ENCODE measurements around the gene PTH1R. TPM values are rescaled to one million over a fixed set of nuclear protein-coding genes. Genes with fewer than 3 reads are reported as not detected.

PTH1R gene
- total and polyA plus RNA-seq, 2 experiments from 2014 or later: 0.60 to 1.3 TPM

GRCh38 chr3:46947546-46947901 is 70.0 kb downstream of the PTH1R start:
- in situ Hi-C loops (cut with MboI): no loop called here
- no peaks in the 10 kb centered on the region for H3K9me3 ChIP-seq (ENCODE audit: low read depth)
- H3F3A ChIP-seq (ENCODE audit: insufficient read depth): no peaks in the 10 kb centered on the region
- TF ChIP-seq EZH2phosphoT487 (IDR thresholded peaks at IDR 0.05; ENCODE audit: insufficient read depth, low read depth) (no peak), EZH2 (IDR thresholded peaks at IDR 0.05; ENCODE audit: insufficient read depth, poor library complexity, severe bottlenecking) (no peak)
- peaks cover 99% of the 10 kb centered on the region for H3K79me2 ChIP-seq (ENCODE audit: insufficient read depth)
- H3K27me3 ChIP-seq (replicated peaks; ENCODE audit: insufficient read depth): no peaks in the 10 kb centered on the region
- H2AFZ ChIP-seq: no peak overlapping the region
- no peaks in the 10 kb centered on the region for H3K9me2 ChIP-seq (ENCODE audit: insufficient read depth)
- peaks cover 13% of the 10 kb centered on the region for H3K4me1 ChIP-seq (ENCODE audit: insufficient read depth)
- H3K9ac ChIP-seq: no peak overlapping the region
- no peaks in the 10 kb centered on the region for H3K36me3 ChIP-seq (ENCODE audit: low read depth)
- DNase-seq: no peak
- peaks cover 15% of the 10 kb centered on the region; the same call in 1 of the 2 replicates for H4K20me1 ChIP-seq (ENCODE audit: insufficient read depth)
- no peak overlapping the region for H3K4me3 ChIP-seq
- WGBS, 2 experiments (ENCODE audit: low coverage in 1 of 2, low lambda C conversion rate in 2 of 2, missing lambda C conversion rate in 2 of 2): 75% methylated on average over 4 of the region's 4 CpGs
- H3K27ac ChIP-seq: no peak overlapping the region
- H3K4me2 ChIP-seq (ENCODE audit: unreplicated experiment): no peak overlapping the region

DNA sequence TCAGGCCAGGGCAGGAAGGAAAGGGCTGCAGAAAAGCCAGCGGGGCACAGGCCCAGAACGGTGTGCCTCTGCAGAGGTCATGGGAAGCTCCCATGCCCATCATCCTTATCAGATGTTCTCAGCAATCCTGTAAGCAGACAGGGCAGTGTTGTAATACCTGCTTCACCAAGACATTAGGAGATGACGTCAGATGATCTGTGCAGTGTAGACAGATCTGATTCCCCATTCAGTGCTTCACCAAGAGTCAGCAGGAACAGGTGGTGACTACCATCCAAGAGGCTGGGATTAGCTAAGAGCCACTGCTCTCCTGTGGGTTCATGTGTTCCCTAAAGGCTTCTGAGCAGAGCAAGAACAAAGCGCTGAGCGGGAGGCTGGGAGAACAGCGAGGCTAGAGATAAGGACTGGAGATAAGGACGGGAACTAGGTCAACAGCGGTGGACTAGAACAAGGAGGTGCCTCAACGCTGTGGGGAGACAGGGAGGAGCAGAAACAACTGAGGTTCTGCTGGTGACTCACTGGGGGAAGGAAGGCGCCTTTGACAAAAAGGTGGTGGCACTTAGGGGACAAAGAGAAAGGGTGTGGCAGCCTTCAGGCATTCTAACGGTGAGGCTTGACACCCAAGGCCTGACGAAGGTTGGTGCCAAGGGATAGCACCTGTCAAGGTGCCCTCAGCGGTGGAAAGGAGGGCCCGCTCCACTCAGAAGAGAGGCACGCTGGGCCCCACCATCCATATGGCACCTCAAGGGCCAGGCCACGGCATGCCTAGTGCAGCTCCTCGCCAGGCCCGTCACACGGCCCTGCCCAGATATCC is 70.7 kb downstream of the PTH1R start:
- in situ Hi-C loops (cut with MboI): no loop called here
- H3K27me3 ChIP-seq (replicated peaks; ENCODE audit: insufficient read depth): no peaks in the 10 kb centered on the region
- H3K9me3 ChIP-seq (ENCODE audit: low read depth): no peaks in the 10 kb centered on the region
- no peak overlapping the region for H3K4me2 ChIP-seq (ENCODE audit: unreplicated experiment)
- no peak overlapping the region for H3K9ac ChIP-seq
- whole genome bisulfite sequencing, 2 experiments (ENCODE audit: low coverage in 1 of 2, low lambda C conversion rate in 2 of 2, missing lambda C conversion rate in 2 of 2): 79 to 82% methylated on average over 19 of the region's 19 CpGs
- H3K79me2 ChIP-seq (ENCODE audit: insufficient read depth): peaks cover 99% of the 10 kb centered on the region
- peak; percentile 28 for DNase-seq
- H3K27ac ChIP-seq: no peak overlapping the region
- H4K20me1 ChIP-seq (ENCODE audit: insufficient read depth): peaks cover 16% of the 10 kb centered on the region; the same call in 1 of the 2 replicates
- no peak overlapping the region for H3K4me3 ChIP-seq
- peaks cover 13% of the 10 kb centered on the region for H3K4me1 ChIP-seq (ENCODE audit: insufficient read depth)
- no peaks in the 10 kb centered on the region for H3K36me3 ChIP-seq (ENCODE audit: low read depth)
- TF ChIP-seq EZH2 (IDR thresholded peaks at IDR 0.05; ENCODE audit: insufficient read depth, poor library complexity, severe bottlenecking): no peak
- TF ChIP-seq EZH2phosphoT487 (IDR thresholded peaks at IDR 0.05; ENCODE audit: insufficient read depth, low read depth): no peak
- no peaks in the 10 kb centered on the region for H3F3A ChIP-seq (ENCODE audit: insufficient read depth)
- H3K9me2 ChIP-seq (ENCODE audit: insufficient read depth): no peaks in the 10 kb centered on the region
- no peak overlapping the region for H2AFZ ChIP-seq

DNA sequence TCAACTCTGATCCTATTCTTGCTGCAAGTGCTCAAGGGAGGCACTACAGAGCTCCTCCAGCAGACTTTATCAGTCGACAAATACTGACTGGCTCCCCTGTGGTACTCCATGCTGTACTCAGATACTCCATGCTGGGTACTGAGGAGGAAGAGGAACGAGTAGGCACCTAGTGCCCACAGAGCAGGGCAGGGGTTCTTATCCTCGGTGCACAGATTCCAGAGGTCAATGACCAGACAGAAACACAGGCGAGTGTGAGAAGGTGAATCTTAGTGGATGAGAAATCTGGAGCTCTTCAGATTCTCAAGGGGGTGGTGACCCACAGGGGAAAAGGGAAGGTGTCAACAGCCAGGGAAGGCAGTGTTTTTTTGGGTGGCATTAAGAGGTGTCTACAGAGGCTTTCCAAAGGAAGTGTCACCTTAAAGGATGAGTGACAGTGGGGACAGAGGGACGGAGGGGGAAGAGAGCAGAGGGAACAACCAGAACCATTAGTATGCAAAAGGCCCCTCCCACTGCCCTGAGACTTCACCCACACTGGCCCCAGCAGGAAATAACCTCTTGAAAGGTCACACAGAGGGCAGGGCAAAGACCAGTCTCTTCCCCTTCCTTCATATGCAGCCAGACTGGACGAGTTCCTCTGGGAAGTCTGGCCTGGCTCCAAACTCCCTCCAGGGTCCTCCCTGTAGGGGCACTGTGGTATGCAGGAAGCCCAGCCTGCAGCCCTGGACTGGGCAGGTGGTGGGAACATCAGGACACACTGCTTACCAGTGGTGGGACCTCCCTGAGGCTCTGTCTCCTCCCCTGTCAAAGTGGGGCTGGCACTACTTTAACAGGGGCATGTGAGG is 71.5 kb downstream of the PTH1R start:
- DNase-seq: no peak
- no peaks in the 10 kb centered on the region for H3F3A ChIP-seq (ENCODE audit: insufficient read depth)
- WGBS, 2 experiments (ENCODE audit: low coverage in 1 of 2, low lambda C conversion rate in 2 of 2, missing lambda C conversion rate in 2 of 2): 79 to 85% methylated on average over 6 of the region's 6 CpGs
- no peak overlapping the region for H3K9ac ChIP-seq
- H3K36me3 ChIP-seq (ENCODE audit: low read depth): no peaks in the 10 kb centered on the region
- H3K4me2 ChIP-seq (ENCODE audit: unreplicated experiment): no peak overlapping the region
- peaks cover 13% of the 10 kb centered on the region for H3K4me1 ChIP-seq (ENCODE audit: insufficient read depth)
- in situ Hi-C loops (cut with MboI): no loop called here
- H3K4me3 ChIP-seq: no peak overlapping the region
- peaks cover 99% of the 10 kb centered on the region for H3K79me2 ChIP-seq (ENCODE audit: insufficient read depth)
- H3K27me3 ChIP-seq (replicated peaks; ENCODE audit: insufficient read depth): no peaks in the 10 kb centered on the region
- H3K9me3 ChIP-seq (ENCODE audit: low read depth): no peaks in the 10 kb centered on the region
- H3K27ac ChIP-seq: no peak overlapping the region
- TF ChIP-seq EZH2phosphoT487 (IDR thresholded peaks at IDR 0.05; ENCODE audit: insufficient read depth, low read depth): no peak
- TF ChIP-seq EZH2 (IDR thresholded peaks at IDR 0.05; ENCODE audit: insufficient read depth, poor library complexity, severe bottlenecking): no peak
- H3K9me2 ChIP-seq (ENCODE audit: insufficient read depth): no peaks in the 10 kb centered on the region
- H4K20me1 ChIP-seq (ENCODE audit: insufficient read depth): peaks cover 16% of the 10 kb centered on the region; the same call in 1 of the 2 replicates
- H2AFZ ChIP-seq: no peak overlapping the region

GRCh38 chr3:46950177-46950576 is 72.7 kb downstream of the PTH1R start:
- Histone ChIP-seq H3F3A (ENCODE audit: insufficient read depth) (no peaks in the 10 kb centered on the region), H3K9me3 (ENCODE audit: low read depth) (no peaks in the 10 kb centered on the region), H3K9ac (no peak overlapping the region), H3K4me3 (no peak overlapping the region), H3K79me2 (ENCODE audit: insufficient read depth) (peaks cover 99% of the 10 kb centered on the region), H4K20me1 (ENCODE audit: insufficient read depth) (peaks cover 16% of the 10 kb centered on the region; the same call in 1 of the 2 replicates), H3K9me2 (ENCODE audit: insufficient read depth) (no peaks in the 10 kb centered on the region), H3K4me2 (ENCODE audit: unreplicated experiment) (no peak overlapping the region), H3K27ac (no peak overlapping the region), H3K36me3 (ENCODE audit: low read depth) (no peaks in the 10 kb centered on the region), H3K27me3 (replicated peaks; ENCODE audit: insufficient read depth) (no peaks in the 10 kb centered on the region), H2AFZ (no peak overlapping the region), H3K4me1 (ENCODE audit: insufficient read depth) (peaks cover 13% of the 10 kb centered on the region)
- no peak for TF ChIP-seq EZH2phosphoT487 (IDR thresholded peaks at IDR 0.05; ENCODE audit: insufficient read depth, low read depth)
- no peak for TF ChIP-seq EZH2 (IDR thresholded peaks at IDR 0.05; ENCODE audit: insufficient read depth, poor library complexity, severe bottlenecking)
- no peak for DNase-seq
- WGBS, 2 experiments (ENCODE audit: low coverage in 1 of 2, low lambda C conversion rate in 2 of 2, missing lambda C conversion rate in 2 of 2): 84 to 100% methylated on average over 2 of the region's 2 CpGs
- in situ Hi-C loops (cut with MboI): no loop called here
